B cell (primary cell): ENCODE measurements around the gene CORO2B. TPM values are rescaled to one million over a fixed set of nuclear protein-coding genes. Genes with fewer than 3 reads are reported as not detected.
A peak's percentile ranks its signal among the peaks of the same experiment; 100 is the strongest.

ENCODE experiments used
- ATAC-seq: fragments of 200-7000 bp; cut with Tn5 transposase; one replicate; pipeline ENCODE4 v1.10.0; 2021; ENCODE audit warnings: low read depth, mild to moderate bottlenecking, moderate number of reproducible peaks, moderate library complexity
- CTCF ChIA-PET: fragments of 350-600 bp; sonication (Branson Sonifier 250); formaldehyde crosslinking; loops from one replicate; lab custom pipeline; 2021; ENCODE audit warnings: antibody characterized with exemption, inconsistent platforms; lab: Charles Lee
- POLR2A ChIA-PET: fragments of 350-600 bp; sonication (Branson Sonifier 250); formaldehyde crosslinking; loops from one replicate; lab custom pipeline; 2021; ENCODE audit warnings: antibody characterized with exemption; lab: Charles Lee
- DNase-seq: peaks from one replicate; pipeline ENCODE4 v3.0.0; 2013
- H2AFZ ChIP-seq: 2 replicates; pipeline ENCODE4 v1.6.1; 2012; ENCODE audit warnings: mild to moderate bottlenecking, low read depth, low read length; ENCODE audit not compliant: insufficient read depth, poor library complexity, severe bottlenecking
- H3K27ac ChIP-seq, 2 donors: 1 replicate in 1 of 2; 2 replicates in 1 of 2; pipeline ENCODE4 v1.5.1; 2012 to 2013; ENCODE audit warnings: low read length in 2 of 2, mild to moderate bottlenecking in 2 of 2, moderate library complexity in 1 of 2
- H3K27me3 ChIP-seq, 4 experiments: fragments of 200-600 bp in 1 of 4; sonication (generic) in 1 of 4; replicated peaks in 1 of 4; 1 replicate in 2 of 4; 2 replicates in 2 of 4; pipeline versions ENCODE4 v1.6.1 to v1.7.0; 2013 to 2016; ENCODE audit warnings: low read length in 3 of 4, mild to moderate bottlenecking in 2 of 4, mixed read lengths in 1 of 4, moderate library complexity in 1 of 4; ENCODE audit not compliant: insufficient read depth in 4 of 4, control insufficient read depth in 3 of 4; ENCODE audit errors: control extremely low read depth in 1 of 4
- H3K36me3 ChIP-seq, 2 experiments: replicated peaks in 1 of 2; 1 replicate in 1 of 2; 2 replicates in 1 of 2; pipeline versions ENCODE4 v1.6.1 to v1.7.1; 2013; ENCODE audit warnings: low read length in 1 of 2; ENCODE audit not compliant: insufficient read depth in 2 of 2, control insufficient read depth in 1 of 2; ENCODE audit errors: control extremely low read depth in 1 of 2, extremely low read depth in 1 of 2
- H3K4me1 ChIP-seq, 2 donors: fragments of 200-600 bp in 1 of 2; sonication (generic) in 1 of 2; 1 replicate in 1 of 2; 2 replicates in 1 of 2; pipeline versions ENCODE4 v1.5.1 to v1.6.1; 2013 to 2017; ENCODE audit warnings: low read length in 2 of 2; ENCODE audit not compliant: control insufficient read depth in 2 of 2, insufficient read depth in 2 of 2
- H3K4me2 ChIP-seq: replicated peaks from 2 replicates; pipeline ENCODE3; 2012; ENCODE audit warnings: mild to moderate bottlenecking, low read depth, low read length; ENCODE audit not compliant: poor library complexity, severe bottlenecking
- H3K4me3 ChIP-seq, 5 experiments: fragments of 200-600 bp in 1 of 5; sonication (generic) in 1 of 5; 1 replicate in 3 of 5; 2 replicates in 2 of 5; pipeline versions ENCODE4 v1.5.1 to v1.7.0; 2011 to 2016; ENCODE audit warnings: low read length in 4 of 5, mild to moderate bottlenecking in 4 of 5, low read depth in 2 of 5, control low read depth in 1 of 5, moderate library complexity in 1 of 5; ENCODE audit not compliant: insufficient read depth in 1 of 5; ENCODE audit errors: control extremely low read depth in 1 of 5, extremely low read depth in 1 of 5
- H3K79me2 ChIP-seq: fragments of 200-600 bp; sonication (generic); one replicate; pipeline ENCODE4 v1.6.0; 2016; ENCODE audit warnings: low read length; ENCODE audit not compliant: control insufficient read depth, insufficient read depth
- H3K9ac ChIP-seq: fragments of 200-600 bp; sonication (generic); 2 replicates; pipeline ENCODE4 v1.6.1; 2017; ENCODE audit warnings: mild to moderate bottlenecking, low read length, moderate library complexity
- H3K9me3 ChIP-seq, 3 donors: one replicate each; pipeline versions ENCODE4 v1.6.1 to v1.7.1; 2013; ENCODE audit warnings: low read length in 2 of 3; ENCODE audit not compliant: control insufficient read depth in 2 of 3, insufficient read depth in 1 of 3; ENCODE audit errors: control extremely low read depth in 1 of 3
- H4K20me1 ChIP-seq: 2 replicates; pipeline ENCODE4 v1.6.0; 2012; ENCODE audit warnings: mild to moderate bottlenecking, low read length; ENCODE audit not compliant: insufficient read depth, control insufficient read depth, poor library complexity, severe bottlenecking
- H3K27ac Mint-ChIP-seq: one replicate; pipeline ENCODE4 v1.8.0; 2021; ENCODE audit warnings: mixed read lengths
- H3K27me3 Mint-ChIP-seq: one replicate; pipeline ENCODE4 v1.8.0; 2021; ENCODE audit warnings: mixed read lengths
- H3K4me1 Mint-ChIP-seq: one replicate; pipeline ENCODE4 v1.8.0; 2021; ENCODE audit warnings: mixed read lengths
- H3K4me3 Mint-ChIP-seq: one replicate; pipeline ENCODE4 v1.8.0; 2021; ENCODE audit warnings: mixed read lengths
- H3K9me3 Mint-ChIP-seq: one replicate; pipeline ENCODE4 v1.8.0; 2022; ENCODE audit warnings: mixed read lengths; ENCODE audit not compliant: insufficient read depth
- CTCF ChIP-seq: fragments of 200-600 bp; IDR thresholded peaks from one replicate; pipeline ENCODE4 v1.8.0; 2022; ENCODE audit warnings: antibody characterized with exemption, mild to moderate bottlenecking
- EZH2 ChIP-seq: IDR thresholded peaks from 2 replicates; pipeline ENCODE4 v1.6.1; 2012; ENCODE audit warnings: borderline replicate concordance, low read depth, mild to moderate bottlenecking, moderate library complexity, low read length; ENCODE audit not compliant: insufficient read depth, poor library complexity, severe bottlenecking
- WGBS: methylation state at CpG from one replicate; pipeline ENCODE4 v1.1.5; 2013; ENCODE audit warnings: missing lambda C conversion rate; ENCODE audit not compliant: insufficient coverage; 5-methylcytosine and 5-hydroxymethylcytosine counted together
- intact Hi-C: fragments of 100-400 bp; cut with micrococcal nuclease; formaldehyde crosslinking; loops from one replicate; pipeline ENCODE4 v1.10.0; 2022
- polyA plus RNA-seq: library from polyadenylated mRNA; depleted of rRNA; stranded (reverse); fragments of >200 nt; gene quantifications from 2 replicates; pipeline ENCODE4 v1.2.3, GENCODE V29; 2012
- total RNA-seq, 2 donors: library from RNA; stranded (reverse); fragments of 120-200 nt in 1 of 2; gene quantifications; 1 replicate in 1 of 2; 2 replicates in 1 of 2; pipeline versions ENCODE4 v1.2.3 to v1.2.4, GENCODE V29; 2013 to 2022

Gene CORO2B
- total and polyA plus RNA-seq, 2 donors (not counting 1 experiment from before 2014, with no cell fraction given) = 9.5 to 11.3 TPM

DNA sequence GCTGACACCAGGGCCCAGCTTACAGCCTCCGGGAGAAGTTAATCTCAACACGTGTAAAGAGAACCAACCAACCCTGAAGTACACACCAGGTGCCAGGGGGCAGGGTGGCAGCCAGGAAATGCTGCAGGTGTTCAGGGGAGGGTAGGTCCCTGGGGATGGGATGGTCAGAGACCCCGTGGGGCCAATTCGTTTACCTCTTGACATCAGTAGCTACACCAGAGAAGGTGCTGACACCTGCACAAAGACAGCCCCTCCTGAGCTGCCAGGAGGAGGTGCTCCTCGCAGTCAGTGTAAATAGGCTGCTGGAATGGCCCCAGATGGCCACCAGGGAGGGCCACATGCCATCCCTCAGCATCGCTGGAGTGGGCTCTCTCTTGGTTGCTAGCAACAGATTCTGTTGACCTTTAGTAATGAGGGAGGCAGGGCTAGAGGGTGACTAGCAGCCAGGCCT, 52.8 kb downstream of the CORO2B start:
- CTCF ChIA-PET = interaction anchor here (0.6 to 10.3 kb wide), 23 partner anchors 8 to 354 kb away, joined by 3 to 117 read pairs (median 4); partner anchors contain the start of genes CORO2B and FEM1B

More for the DNA sequence above, 52.8 kb downstream of the CORO2B start:
- TF ChIP-seq CTCF (peak; percentile 21), EZH2 (no peak)
- Histone ChIP-seq H3K9ac (peak overlapping the region; percentile 11), H3K27ac (peak overlapping the region; percentile 86 to 95), H2AFZ (no peak overlapping the region), H3K4me2 (peak overlapping the region; percentile 73), H3K9me3 (no peaks in the 10 kb centered on the region), H4K20me1 (no peaks in the 10 kb centered on the region), H3K27me3 (no peaks in the 10 kb centered on the region), H3K36me3 (no peaks in the 10 kb centered on the region), H3K4me3 (no peak overlapping the region), H3K79me2 (peaks cover 24% of the 10 kb centered on the region), H3K4me1 (peaks cover 96 to 98% of the 10 kb centered on the region in 2 donors)
- DNase-seq = peak; percentile 90
- Mint-ChIP-seq H3K27me3 (peaks cover 9% of the 10 kb centered on the region), H3K4me1 (peaks cover 98% of the 10 kb centered on the region), H3K9me3 (no peaks in the 10 kb centered on the region), H3K27ac (peak overlapping the region; percentile 97), H3K4me3 (peak overlapping the region; percentile 80)
- WGBS = 0% methylated on average over 1 of the region's 6 CpGs
- intact Hi-C loops = loop anchor here (1.0 to 5.0 kb wide), 3 partner anchors 43 to 74 kb away; no protein-coding TSS in a partner anchor
- ATAC-seq = peak; percentile 81
- POLR2A ChIA-PET = interaction anchor here (0.6 to 1.4 kb wide), 5 partner anchors 51 to 194 kb away, joined by 3 to 5 read pairs (median 4); partner anchors contain the start of gene CORO2B
